Measurements from ENCODE around the gene BCAM. TPM values are rescaled to one million over a fixed set of nuclear protein-coding genes. Genes with fewer than 3 reads are reported as not detected.

The BCAM gene
- total RNA-seq, 2 experiments from 2014 or later: not detected

- ATAC-seq (ENCODE audit: poor library complexity): no peak
- no peaks in the 10 kb centered on the region for H3K27me3 Mint-ChIP-seq
- TF ChIP-seq, protein P1, sequence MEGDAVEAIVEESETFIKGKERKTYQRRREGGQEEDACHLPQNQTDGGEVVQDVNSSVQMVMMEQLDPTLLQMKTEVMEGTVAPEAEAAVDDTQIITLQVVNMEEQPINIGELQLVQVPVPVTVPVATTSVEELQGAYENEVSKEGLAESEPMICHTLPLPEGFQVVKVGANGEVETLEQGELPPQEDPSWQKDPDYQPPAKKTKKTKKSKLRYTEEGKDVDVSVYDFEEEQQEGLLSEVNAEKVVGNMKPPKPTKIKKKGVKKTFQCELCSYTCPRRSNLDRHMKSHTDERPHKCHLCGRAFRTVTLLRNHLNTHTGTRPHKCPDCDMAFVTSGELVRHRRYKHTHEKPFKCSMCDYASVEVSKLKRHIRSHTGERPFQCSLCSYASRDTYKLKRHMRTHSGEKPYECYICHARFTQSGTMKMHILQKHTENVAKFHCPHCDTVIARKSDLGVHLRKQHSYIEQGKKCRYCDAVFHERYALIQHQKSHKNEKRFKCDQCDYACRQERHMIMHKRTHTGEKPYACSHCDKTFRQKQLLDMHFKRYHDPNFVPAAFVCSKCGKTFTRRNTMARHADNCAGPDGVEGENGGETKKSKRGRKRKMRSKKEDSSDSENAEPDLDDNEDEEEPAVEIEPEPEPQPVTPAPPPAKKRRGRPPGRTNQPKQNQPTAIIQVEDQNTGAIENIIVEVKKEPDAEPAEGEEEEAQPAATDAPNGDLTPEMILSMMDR (IDR thresholded peaks at IDR 0.05): no peak
- intact Hi-C loops (cut with DNase I, micrococcal nuclease): no loop called here
- no peak overlapping the region for H3K4me3 Mint-ChIP-seq
- Histone ChIP-seq H3K4me3 (ENCODE audit: low read length) (no peak overlapping the region), H3K4me1 (ENCODE audit: insufficient read depth, low read length) (peaks cover 20% of the 10 kb centered on the region), H3K27ac (ENCODE audit: low read depth in 1 of 2, low read length in 2 of 2) (no peak overlapping the region), H3K9me3 (ENCODE audit: control insufficient read depth in 1 of 2, insufficient read depth in 1 of 2, low read length in 2 of 2) (no peaks in the 10 kb centered on the region), H3K27me3 (ENCODE audit: control insufficient read depth in 1 of 2, insufficient read depth in 2 of 2, low read length in 2 of 2) (no peaks in the 10 kb centered on the region), H3K36me3 (ENCODE audit: insufficient read depth, low read length) (no peaks in the 10 kb centered on the region)
- CTCF ChIA-PET: no interaction called here
- H3K9me3 Mint-ChIP-seq: no peaks in the 10 kb centered on the region
- POLR2A ChIA-PET: no interaction called here
- no peaks in the 10 kb centered on the region for H3K36me3 Mint-ChIP-seq (ENCODE audit: low read depth)
- peaks cover 9% of the 10 kb centered on the region for H3K4me1 Mint-ChIP-seq (ENCODE audit: low read depth)
- H3K27ac Mint-ChIP-seq: no peak overlapping the region
- no peak for DNase-seq
These were observed 13.4 kb upstream of the BCAM start for GRCh38 chr19:44795398-44795987.

DNA sequence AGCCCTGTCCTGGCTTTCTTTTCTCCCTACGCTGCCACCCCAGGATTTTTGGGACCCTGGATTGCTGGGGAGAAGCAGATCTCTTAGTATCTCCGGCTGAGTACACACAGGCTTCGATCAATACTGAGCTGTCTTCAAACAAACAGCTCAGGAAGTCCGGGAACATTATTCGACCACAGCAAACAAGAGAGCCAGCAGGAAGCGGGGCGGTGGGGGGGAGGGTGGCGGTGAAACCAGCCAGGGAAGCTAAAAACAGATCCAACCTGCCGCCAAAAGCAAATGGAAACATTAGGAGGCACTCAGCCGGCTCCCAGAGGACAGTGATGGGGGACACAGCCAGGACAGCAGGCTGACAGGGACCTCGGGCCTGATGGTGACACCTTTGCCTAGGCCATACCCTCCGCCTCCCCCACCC lies 12.2 kb upstream of the BCAM start:
- CTCF ChIA-PET: no interaction called here
- no peaks in the 10 kb centered on the region for H3K36me3 Mint-ChIP-seq (ENCODE audit: low read depth)
- H3K4me3 Mint-ChIP-seq: no peak overlapping the region

GRCh38 chr19:44799627-44800346 lies 9.1 kb upstream of the BCAM start:
- DNase-seq (no peak), ATAC-seq (ENCODE audit: poor library complexity) (no peak)
- TF ChIP-seq, protein P1 (IDR thresholded peaks at IDR 0.05): no peak
- Histone ChIP-seq H3K4me1 (ENCODE audit: insufficient read depth, low read length) (peaks cover 20% of the 10 kb centered on the region), H3K36me3 (ENCODE audit: insufficient read depth, low read length) (no peaks in the 10 kb centered on the region), H3K27ac (ENCODE audit: low read depth in 1 of 2, low read length in 2 of 2) (no peak overlapping the region), H3K9me3 (ENCODE audit: control insufficient read depth in 1 of 2, insufficient read depth in 1 of 2, low read length in 2 of 2) (peaks cover 0 to 8% of the 10 kb centered on the region in 2 experiments), H3K4me3 (ENCODE audit: low read length) (no peak overlapping the region), H3K27me3 (ENCODE audit: control insufficient read depth in 1 of 2, insufficient read depth in 2 of 2, low read length in 2 of 2) (no peaks in the 10 kb centered on the region)
- ChIA-PET CTCF (no interaction called here), POLR2A (no interaction called here)
- intact Hi-C loops (cut with DNase I, micrococcal nuclease): loop anchor here (1.0 kb wide), 1 partner anchor 46 kb away; no protein-coding TSS in a partner anchor
- Mint-ChIP-seq H3K4me3 (no peak overlapping the region), H3K9me3 (no peaks in the 10 kb centered on the region), H3K27me3 (no peaks in the 10 kb centered on the region), H3K27ac (no peak overlapping the region), H3K36me3 (ENCODE audit: low read depth) (no peaks in the 10 kb centered on the region), H3K4me1 (ENCODE audit: low read depth) (peaks cover 9% of the 10 kb centered on the region)

More for the DNA sequence above, 12.2 kb upstream of the BCAM start:
- peaks cover 9% of the 10 kb centered on the region for H3K4me1 Mint-ChIP-seq (ENCODE audit: low read depth)
- no peaks in the 10 kb centered on the region for H3K36me3 ChIP-seq (ENCODE audit: insufficient read depth, low read length)
- H3K27me3 ChIP-seq (ENCODE audit: control insufficient read depth in 1 of 2, insufficient read depth in 2 of 2, low read length in 2 of 2): no peaks in the 10 kb centered on the region
- POLR2A ChIA-PET: no interaction called here
- H3K4me1 ChIP-seq (ENCODE audit: insufficient read depth, low read length): peaks cover 20% of the 10 kb centered on the region
- H3K27ac Mint-ChIP-seq: no peak overlapping the region
- TF ChIP-seq, protein P1 (IDR thresholded peaks at IDR 0.05): no peak
- H3K9me3 Mint-ChIP-seq: no peaks in the 10 kb centered on the region
- H3K27ac ChIP-seq (ENCODE audit: low read depth in 1 of 2, low read length in 2 of 2): no peak overlapping the region
- intact Hi-C loops (cut with DNase I, micrococcal nuclease): no loop called here
- no peaks in the 10 kb centered on the region for H3K9me3 ChIP-seq (ENCODE audit: control insufficient read depth in 1 of 2, insufficient read depth in 1 of 2, low read length in 2 of 2)
- ATAC-seq (ENCODE audit: poor library complexity) (no peak), DNase-seq (peak in 5 of 14 experiments; percentile 2 to 52 (median 4))
- no peaks in the 10 kb centered on the region for H3K27me3 Mint-ChIP-seq
- H3K4me3 ChIP-seq (ENCODE audit: low read length): no peak overlapping the region
